ENCODE results near the gene HDDC3. TPM values are rescaled to one million over a fixed set of nuclear protein-coding genes. Genes with fewer than 3 reads are reported as not detected.

The HDDC3 gene
- total RNA-seq, 1 experiment from 2014 or later: 15.9 TPM

- Histone ChIP-seq H4K20me1 (ENCODE audit: insufficient read depth, low read depth, low read length) (no peaks in the 10 kb centered on the region), H3K27me3 (ENCODE audit: low read length) (no peaks in the 10 kb centered on the region), H3K4me3 (ENCODE audit: low read length) (no peak overlapping the region), H3K9ac (ENCODE audit: low read length) (no peak overlapping the region), H3K4me1 (ENCODE audit: low read length) (no peaks in the 10 kb centered on the region), H3K9me3 (ENCODE audit: low read length) (no peaks in the 10 kb centered on the region), H3K4me2 (ENCODE audit: low read depth, low read length, poor library complexity, severe bottlenecking) (no peak overlapping the region), H3K79me2 (ENCODE audit: low read length) (no peaks in the 10 kb centered on the region), H3K36me3 (ENCODE audit: insufficient read depth, low read length) (no peaks in the 10 kb centered on the region), H3K9me2 (replicated peaks; ENCODE audit: insufficient read depth, low read length) (no peaks in the 10 kb centered on the region), H3K27ac (ENCODE audit: low read length) (no peak overlapping the region), H2AFZ (ENCODE audit: low read length) (no peak overlapping the region)
- no peak for DNase-seq
These were observed 14.8 kb downstream of the HDDC3 start for GRCh38 chr15:90917569-90917968.

GRCh38 chr15:90916461-90916860 is 15.9 kb downstream of the HDDC3 start:
- H3K4me2 ChIP-seq (ENCODE audit: low read depth, low read length, poor library complexity, severe bottlenecking): no peak overlapping the region
- H3K4me3 ChIP-seq (ENCODE audit: low read length): no peak overlapping the region
- no peak overlapping the region for H3K27ac ChIP-seq (ENCODE audit: low read length)
- no peaks in the 10 kb centered on the region for H3K9me2 ChIP-seq (replicated peaks; ENCODE audit: insufficient read depth, low read length)
- H3K9ac ChIP-seq (ENCODE audit: low read length): no peak overlapping the region
- H3K9me3 ChIP-seq (ENCODE audit: low read length): no peaks in the 10 kb centered on the region
- H4K20me1 ChIP-seq (ENCODE audit: insufficient read depth, low read depth, low read length): no peaks in the 10 kb centered on the region
- H3K36me3 ChIP-seq (ENCODE audit: insufficient read depth, low read length): no peaks in the 10 kb centered on the region
- no peak overlapping the region for H2AFZ ChIP-seq (ENCODE audit: low read length)
- DNase-seq: no peak
- H3K27me3 ChIP-seq (ENCODE audit: low read length): no peaks in the 10 kb centered on the region
- H3K4me1 ChIP-seq (ENCODE audit: low read length): no peaks in the 10 kb centered on the region
- H3K79me2 ChIP-seq (ENCODE audit: low read length): no peaks in the 10 kb centered on the region

GRCh38 chr15:90915808-90916440 is 16.4 kb downstream of the HDDC3 start:
- no peaks in the 10 kb centered on the region for H3K4me1 ChIP-seq (ENCODE audit: low read length)
- H3K9ac ChIP-seq (ENCODE audit: low read length): no peak overlapping the region
- H3K79me2 ChIP-seq (ENCODE audit: low read length): no peaks in the 10 kb centered on the region
- H3K4me2 ChIP-seq (ENCODE audit: low read depth, low read length, poor library complexity, severe bottlenecking): no peak overlapping the region
- DNase-seq: no peak
- no peak overlapping the region for H3K4me3 ChIP-seq (ENCODE audit: low read length)
- no peaks in the 10 kb centered on the region for H3K9me2 ChIP-seq (replicated peaks; ENCODE audit: insufficient read depth, low read length)
- no peak overlapping the region for H2AFZ ChIP-seq (ENCODE audit: low read length)
- H3K36me3 ChIP-seq (ENCODE audit: insufficient read depth, low read length): no peaks in the 10 kb centered on the region
- H3K27me3 ChIP-seq (ENCODE audit: low read length): no peaks in the 10 kb centered on the region
- H3K9me3 ChIP-seq (ENCODE audit: low read length): no peaks in the 10 kb centered on the region
- H4K20me1 ChIP-seq (ENCODE audit: insufficient read depth, low read depth, low read length): no peaks in the 10 kb centered on the region
- H3K27ac ChIP-seq (ENCODE audit: low read length): no peak overlapping the region

- Histone ChIP-seq H3K4me2 (ENCODE audit: low read depth, low read length, poor library complexity, severe bottlenecking) (no peak overlapping the region), H3K4me1 (ENCODE audit: low read length) (no peaks in the 10 kb centered on the region), H3K36me3 (ENCODE audit: insufficient read depth, low read length) (no peaks in the 10 kb centered on the region)
These were observed 17.0 kb downstream of the HDDC3 start for GRCh38 chr15:90915216-90915807.

GRCh38 chr15:90914305-90915080 is 17.9 kb downstream of the HDDC3 start:
- no peaks in the 10 kb centered on the region for H4K20me1 ChIP-seq (ENCODE audit: insufficient read depth, low read depth, low read length)
- no peaks in the 10 kb centered on the region for H3K27me3 ChIP-seq (ENCODE audit: low read length)
- H3K4me3 ChIP-seq (ENCODE audit: low read length): no peak overlapping the region
- no peaks in the 10 kb centered on the region for H3K9me3 ChIP-seq (ENCODE audit: low read length)
- no peak overlapping the region for H3K4me2 ChIP-seq (ENCODE audit: low read depth, low read length, poor library complexity, severe bottlenecking)
- H3K9ac ChIP-seq (ENCODE audit: low read length): no peak overlapping the region
- H3K36me3 ChIP-seq (ENCODE audit: insufficient read depth, low read length): no peaks in the 10 kb centered on the region
- H2AFZ ChIP-seq (ENCODE audit: low read length): no peak overlapping the region
- no peak for DNase-seq
- no peak overlapping the region for H3K27ac ChIP-seq (ENCODE audit: low read length)
- no peaks in the 10 kb centered on the region for H3K9me2 ChIP-seq (replicated peaks; ENCODE audit: insufficient read depth, low read length)
- no peaks in the 10 kb centered on the region for H3K79me2 ChIP-seq (ENCODE audit: low read length)
- H3K4me1 ChIP-seq (ENCODE audit: low read length): no peaks in the 10 kb centered on the region

More at GRCh38 chr15:90915216-90915807, 17.0 kb downstream of the HDDC3 start:
- H3K9ac ChIP-seq (ENCODE audit: low read length): no peak overlapping the region
- H3K4me3 ChIP-seq (ENCODE audit: low read length): no peak overlapping the region
- no peaks in the 10 kb centered on the region for H3K9me3 ChIP-seq (ENCODE audit: low read length)
- H4K20me1 ChIP-seq (ENCODE audit: insufficient read depth, low read depth, low read length): no peaks in the 10 kb centered on the region
- no peak for DNase-seq
- no peaks in the 10 kb centered on the region for H3K79me2 ChIP-seq (ENCODE audit: low read length)
- H3K27ac ChIP-seq (ENCODE audit: low read length): no peak overlapping the region
- no peak overlapping the region for H2AFZ ChIP-seq (ENCODE audit: low read length)
- no peaks in the 10 kb centered on the region for H3K27me3 ChIP-seq (ENCODE audit: low read length)
- H3K9me2 ChIP-seq (replicated peaks; ENCODE audit: insufficient read depth, low read length): no peaks in the 10 kb centered on the region

GRCh38 chr15:90913398-90913944 is 18.9 kb downstream of the HDDC3 start:
- no peaks in the 10 kb centered on the region for H3K9me2 ChIP-seq (replicated peaks; ENCODE audit: insufficient read depth, low read length)
- no peak overlapping the region for H3K9ac ChIP-seq (ENCODE audit: low read length)
- no peak overlapping the region for H3K4me2 ChIP-seq (ENCODE audit: low read depth, low read length, poor library complexity, severe bottlenecking)
- no peaks in the 10 kb centered on the region for H3K27me3 ChIP-seq (ENCODE audit: low read length)
- no peaks in the 10 kb centered on the region for H3K36me3 ChIP-seq (ENCODE audit: insufficient read depth, low read length)
- DNase-seq: no peak
- H3K9me3 ChIP-seq (ENCODE audit: low read length): no peaks in the 10 kb centered on the region
- no peak overlapping the region for H2AFZ ChIP-seq (ENCODE audit: low read length)
- no peaks in the 10 kb centered on the region for H4K20me1 ChIP-seq (ENCODE audit: insufficient read depth, low read depth, low read length)
- H3K4me1 ChIP-seq (ENCODE audit: low read length): no peaks in the 10 kb centered on the region
- no peak overlapping the region for H3K27ac ChIP-seq (ENCODE audit: low read length)
- H3K79me2 ChIP-seq (ENCODE audit: low read length): no peaks in the 10 kb centered on the region
- H3K4me3 ChIP-seq (ENCODE audit: low read length): no peak overlapping the region

- H3K4me1 ChIP-seq (ENCODE audit: low read length): no peaks in the 10 kb centered on the region
- H3K4me3 ChIP-seq (ENCODE audit: low read length): no peak overlapping the region
- no peaks in the 10 kb centered on the region for H3K9me2 ChIP-seq (replicated peaks; ENCODE audit: insufficient read depth, low read length)
- H3K27ac ChIP-seq (ENCODE audit: low read length): no peak overlapping the region
- H3K79me2 ChIP-seq (ENCODE audit: low read length): no peaks in the 10 kb centered on the region
- H3K9ac ChIP-seq (ENCODE audit: low read length): no peak overlapping the region
- H3K27me3 ChIP-seq (ENCODE audit: low read length): no peaks in the 10 kb centered on the region
- no peaks in the 10 kb centered on the region for H4K20me1 ChIP-seq (ENCODE audit: insufficient read depth, low read depth, low read length)
- no peak for DNase-seq
- no peaks in the 10 kb centered on the region for H3K36me3 ChIP-seq (ENCODE audit: insufficient read depth, low read length)
- H3K9me3 ChIP-seq (ENCODE audit: low read length): no peaks in the 10 kb centered on the region
- no peak overlapping the region for H2AFZ ChIP-seq (ENCODE audit: low read length)
- no peak overlapping the region for H3K4me2 ChIP-seq (ENCODE audit: low read depth, low read length, poor library complexity, severe bottlenecking)
These were observed 19.6 kb downstream of the HDDC3 start for GRCh38 chr15:90912770-90913075.

All from Karpas-422 (cell line).